Sigmoid colon (tissue), 4 donors: Measurements from ENCODE around the gene TAGLN2.

ENCODE experiments used
- CTCF ChIP-seq, 4 experiments: fragments of 450-650 bp in 3 of 4; fragments of 200-600 bp in 1 of 4; IDR thresholded peaks; one replicate each; pipeline ENCODE4 v1.5.1; 2016 to 2019; ENCODE audit warnings: antibody characterized with exemption in 4 of 4, mild to moderate bottlenecking in 3 of 4, moderate library complexity in 2 of 4
- EP300 ChIP-seq, 4 donors: sonication (generic); formaldehyde crosslinking; IDR thresholded peaks; one replicate each; pipeline ENCODE4 v1.6.1; 2017; ENCODE audit warnings: antibody characterized with exemption in 4 of 4
- POLR2A ChIP-seq, 2 donors: fragments of 450-650 bp; IDR thresholded peaks; one replicate each; pipeline ENCODE4 v1.6.1; 2016; ENCODE audit warnings: antibody characterized with exemption in 2 of 2, mild to moderate bottlenecking in 2 of 2, moderate library complexity in 2 of 2
- POLR2AphosphoS5 ChIP-seq, 4 donors: sonication (generic); formaldehyde crosslinking; IDR thresholded peaks; one replicate each; pipeline ENCODE4 v1.6.1; 2017; ENCODE audit warnings: antibody characterized with exemption in 4 of 4

- TF ChIP-seq CTCF (IDR thresholded peaks at IDR 0.05), result no peak
- TF ChIP-seq EP300 (IDR thresholded peaks at IDR 0.05), result no peak
- no peak for TF ChIP-seq POLR2A (IDR thresholded peaks at IDR 0.05)
- no peak for TF ChIP-seq POLR2AphosphoS5 (IDR thresholded peaks at IDR 0.05)
Measured at GRCh38 chr1:159873530-159874143, 51.7 kb downstream of the TAGLN2 start.
